ENCODE results near the gene NPB. TPM values are rescaled to one million over a fixed set of nuclear protein-coding genes. Genes with fewer than 3 reads are reported as not detected.

NPB gene
- polyA plus RNA-seq, 1 donor from 2014 or later, result not detected

DNA sequence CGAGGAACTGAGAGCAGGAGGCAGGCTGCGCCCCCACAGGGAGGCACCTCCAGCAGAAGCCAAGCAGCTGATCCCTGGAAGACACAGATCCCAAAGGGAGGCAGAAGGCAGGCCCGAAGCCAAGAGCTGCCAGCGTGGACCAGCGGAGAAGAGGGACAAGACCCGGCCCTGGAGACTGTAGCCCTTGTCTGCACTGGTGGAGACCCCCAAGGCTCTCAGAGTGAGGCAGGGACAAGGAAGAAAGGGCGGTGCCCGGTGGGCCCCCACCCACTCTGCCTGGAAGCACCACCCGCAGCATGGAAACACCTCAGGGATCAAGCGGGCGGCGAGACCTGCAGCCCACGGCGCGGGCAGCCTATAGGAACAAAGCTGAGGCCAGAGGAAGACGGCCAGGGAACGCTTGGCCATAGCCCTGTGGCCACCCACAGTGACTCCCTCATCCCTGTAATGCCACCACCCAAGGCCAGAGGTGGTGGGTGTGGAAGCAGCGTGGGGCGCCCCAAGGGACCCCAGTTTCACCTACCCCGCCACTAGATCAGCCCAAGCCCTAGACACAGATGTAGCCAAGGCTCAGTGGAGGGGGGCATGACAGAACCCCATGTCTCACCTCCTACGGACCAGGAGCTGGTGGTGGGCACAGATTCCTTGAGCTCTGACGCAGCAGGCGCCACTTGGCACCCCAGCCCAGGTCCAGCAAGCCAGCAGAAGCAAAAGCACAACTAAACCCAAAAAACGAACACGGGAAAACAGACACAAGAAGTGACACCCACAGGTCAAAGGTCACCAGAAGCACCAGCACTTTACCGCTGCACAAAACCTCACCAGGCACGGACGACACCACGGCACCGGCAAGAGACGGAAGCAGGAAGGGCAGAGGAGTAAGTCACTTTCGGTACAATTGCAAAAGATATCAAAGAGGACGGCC, 18.8 kb downstream of the NPB start:
- peak overlapping the region in 1 of 3 donors; percentile 84 for H3K27ac Mint-ChIP-seq
- H3K27me3 Mint-ChIP-seq, result no peaks in the 10 kb centered on the region
- H3K4me3 Mint-ChIP-seq, result peak overlapping the region in 1 of 4 donors; percentile 78
- peaks cover 10 to 18% (median 15%) of the 10 kb centered on the region in 3 donors for H3K4me1 Mint-ChIP-seq
- H3K9me3 Mint-ChIP-seq, result no peaks in the 10 kb centered on the region
- no peaks in the 10 kb centered on the region for H3K36me3 Mint-ChIP-seq

DNA sequence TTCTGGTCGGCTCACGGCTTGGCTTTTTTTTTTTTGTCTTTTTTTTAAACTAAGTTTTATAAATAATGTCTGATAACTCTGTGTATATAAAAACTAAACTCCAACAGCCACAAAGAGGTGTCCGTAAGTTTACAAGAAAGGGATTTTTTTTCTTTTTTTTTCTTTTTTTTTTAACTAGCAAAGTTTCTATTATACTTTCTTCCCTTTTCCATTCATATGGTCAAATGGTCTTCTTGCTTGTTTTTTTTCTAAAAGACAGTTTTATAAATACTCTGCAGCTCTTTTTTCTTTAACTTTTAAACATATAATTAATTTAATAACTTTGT, 19.5 kb downstream of the NPB start:
- Mint-ChIP-seq H3K36me3 (no peaks in the 10 kb centered on the region), H3K4me3 (peak overlapping the region in 1 of 4 donors; percentile 78), H3K4me1 (peaks cover 13 to 22% (median 18%) of the 10 kb centered on the region in 3 donors), H3K27me3 (no peaks in the 10 kb centered on the region), H3K9me3 (no peaks in the 10 kb centered on the region), H3K27ac (no peak overlapping the region)

DNA sequence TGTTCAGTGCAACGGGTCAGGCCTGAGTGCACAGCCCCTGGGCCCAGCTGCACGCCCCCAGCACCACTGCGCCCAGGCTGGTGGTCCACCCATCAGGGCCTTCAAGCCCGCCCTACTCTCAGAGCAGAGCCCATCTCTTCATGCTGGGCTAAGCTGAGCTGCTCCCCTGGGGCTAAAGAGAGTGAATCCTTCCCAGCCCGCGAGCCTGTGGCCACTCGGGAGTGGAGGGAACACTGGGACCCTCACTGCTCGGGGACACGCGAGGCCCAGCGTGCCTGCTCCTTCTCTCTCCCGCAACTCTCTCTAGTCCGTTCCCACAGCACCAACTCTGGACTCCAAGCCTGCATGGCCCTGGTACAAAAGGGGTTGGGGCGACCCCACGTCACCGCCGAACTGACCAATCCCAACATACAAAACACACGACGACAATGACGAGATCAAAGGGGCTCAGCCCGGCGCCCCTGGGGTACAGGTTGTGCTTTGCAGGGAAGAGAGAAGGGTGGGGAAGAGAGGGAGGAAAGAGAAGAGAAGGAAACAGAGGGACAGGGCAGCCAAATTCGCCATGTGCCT, 20.0 kb downstream of the NPB start:
- no peaks in the 10 kb centered on the region for H3K27me3 Mint-ChIP-seq
- no peaks in the 10 kb centered on the region for H3K36me3 Mint-ChIP-seq
- H3K27ac Mint-ChIP-seq, result peak overlapping the region in 1 of 3 donors; percentile 43
- H3K4me1 Mint-ChIP-seq, result peaks cover 10 to 19% (median 15%) of the 10 kb centered on the region in 3 donors
- peak overlapping the region in 2 of 4 donors; percentile 57 to 81 for H3K4me3 Mint-ChIP-seq
- H3K9me3 Mint-ChIP-seq, result no peaks in the 10 kb centered on the region

DNA sequence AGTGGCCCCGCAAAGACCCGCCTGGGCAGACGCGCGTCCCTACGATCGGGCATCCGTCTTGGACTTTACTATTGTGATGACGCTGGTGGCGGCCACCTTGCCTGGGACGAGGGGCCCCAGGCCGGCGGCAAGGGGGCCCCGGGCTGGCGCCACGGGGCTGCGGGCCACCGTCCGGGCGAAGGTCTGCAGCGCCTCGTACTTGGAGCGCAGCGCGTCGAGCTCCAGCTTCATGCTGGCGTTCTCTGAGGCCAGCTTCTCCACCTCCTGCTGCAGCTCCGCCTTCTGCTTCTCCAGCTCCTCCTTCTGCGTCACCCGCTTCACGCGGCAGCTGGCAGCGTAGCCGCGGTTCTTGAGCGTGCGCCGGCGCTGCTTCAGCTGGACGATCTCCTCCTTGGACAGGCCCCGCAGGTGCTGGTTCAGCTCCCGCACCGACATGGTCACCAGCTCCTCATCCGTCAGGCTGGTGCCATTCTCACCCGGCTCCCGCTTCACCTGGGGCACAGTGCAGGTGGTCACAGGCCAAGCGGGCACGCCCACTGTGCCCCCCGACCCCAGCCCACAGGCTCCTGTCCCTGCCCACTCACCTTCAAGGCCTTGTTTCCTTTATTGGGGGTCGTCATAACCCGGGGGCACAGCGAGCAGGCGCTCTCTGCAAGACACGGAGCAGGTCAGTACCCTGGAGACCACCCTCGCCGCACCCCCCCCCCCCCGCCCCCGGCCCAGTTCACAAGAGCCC, 20.7 kb downstream of the NPB start:
- peak overlapping the region in 1 of 3 donors; percentile 43 for H3K27ac Mint-ChIP-seq
- H3K9me3 Mint-ChIP-seq, result no peaks in the 10 kb centered on the region
- H3K4me3 Mint-ChIP-seq, result peak overlapping the region in 1 of 4 donors; percentile 57
- no peaks in the 10 kb centered on the region for H3K36me3 Mint-ChIP-seq
- H3K4me1 Mint-ChIP-seq, result peaks cover 7 to 16% (median 12%) of the 10 kb centered on the region in 3 donors
- no peaks in the 10 kb centered on the region for H3K27me3 Mint-ChIP-seq

DNA sequence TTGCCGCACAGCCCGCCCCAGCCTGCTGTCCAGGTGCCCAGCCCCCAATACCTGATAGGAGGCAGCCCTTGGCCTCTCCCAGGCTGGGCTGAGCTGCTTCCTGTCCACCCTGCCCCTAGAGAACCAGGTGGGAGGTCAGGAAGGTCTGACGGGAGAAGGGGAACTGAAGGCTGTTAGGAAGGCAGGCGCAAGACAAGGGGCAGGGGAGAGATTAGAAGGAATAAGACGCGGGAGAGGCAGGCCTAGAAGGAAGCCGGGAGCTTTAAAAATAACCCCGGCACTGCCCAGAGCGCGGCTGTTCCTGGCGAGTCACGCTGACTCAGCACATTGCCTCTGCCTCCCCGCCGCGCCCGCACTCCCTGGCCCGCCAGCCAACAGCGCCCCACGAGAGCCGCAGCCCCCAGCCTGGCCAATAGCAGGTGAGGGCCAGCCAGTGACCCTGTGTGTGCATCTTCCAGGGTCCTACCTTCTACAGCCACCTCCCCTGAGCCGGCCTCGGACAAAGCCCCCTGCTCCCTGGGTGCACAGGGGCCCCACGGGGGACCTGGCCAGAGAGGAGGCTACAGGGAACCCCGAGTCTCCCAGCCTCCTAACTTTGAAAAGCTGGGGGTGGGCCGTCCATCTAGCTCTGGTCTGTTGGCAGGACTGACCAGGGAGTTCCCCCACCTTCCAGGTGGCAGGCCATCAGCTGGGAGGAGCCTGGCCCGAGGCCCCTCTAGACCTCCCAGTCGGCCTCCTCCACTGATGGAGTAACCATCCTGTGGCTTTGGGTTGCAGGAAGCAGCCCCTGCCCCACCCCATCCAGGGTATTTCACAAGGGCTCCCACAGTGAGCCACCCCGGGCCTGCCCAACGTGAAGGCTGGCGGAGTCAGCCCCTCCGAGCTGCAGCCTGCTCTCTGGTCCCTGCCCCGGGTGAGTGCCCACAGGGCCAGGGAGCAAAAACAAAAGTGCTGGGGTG, 21.5 kb downstream of the NPB start:
- Mint-ChIP-seq H3K27ac (peak overlapping the region in 2 of 3 donors; percentile 31 to 68), H3K36me3 (no peaks in the 10 kb centered on the region), H3K9me3 (no peaks in the 10 kb centered on the region), H3K4me1 (peaks cover 3 to 11% (median 10%) of the 10 kb centered on the region in 3 donors), H3K4me3 (peak overlapping the region in 1 of 4 donors; percentile 60), H3K27me3 (peaks cover under 1% of the 10 kb centered on the region)

DNA sequence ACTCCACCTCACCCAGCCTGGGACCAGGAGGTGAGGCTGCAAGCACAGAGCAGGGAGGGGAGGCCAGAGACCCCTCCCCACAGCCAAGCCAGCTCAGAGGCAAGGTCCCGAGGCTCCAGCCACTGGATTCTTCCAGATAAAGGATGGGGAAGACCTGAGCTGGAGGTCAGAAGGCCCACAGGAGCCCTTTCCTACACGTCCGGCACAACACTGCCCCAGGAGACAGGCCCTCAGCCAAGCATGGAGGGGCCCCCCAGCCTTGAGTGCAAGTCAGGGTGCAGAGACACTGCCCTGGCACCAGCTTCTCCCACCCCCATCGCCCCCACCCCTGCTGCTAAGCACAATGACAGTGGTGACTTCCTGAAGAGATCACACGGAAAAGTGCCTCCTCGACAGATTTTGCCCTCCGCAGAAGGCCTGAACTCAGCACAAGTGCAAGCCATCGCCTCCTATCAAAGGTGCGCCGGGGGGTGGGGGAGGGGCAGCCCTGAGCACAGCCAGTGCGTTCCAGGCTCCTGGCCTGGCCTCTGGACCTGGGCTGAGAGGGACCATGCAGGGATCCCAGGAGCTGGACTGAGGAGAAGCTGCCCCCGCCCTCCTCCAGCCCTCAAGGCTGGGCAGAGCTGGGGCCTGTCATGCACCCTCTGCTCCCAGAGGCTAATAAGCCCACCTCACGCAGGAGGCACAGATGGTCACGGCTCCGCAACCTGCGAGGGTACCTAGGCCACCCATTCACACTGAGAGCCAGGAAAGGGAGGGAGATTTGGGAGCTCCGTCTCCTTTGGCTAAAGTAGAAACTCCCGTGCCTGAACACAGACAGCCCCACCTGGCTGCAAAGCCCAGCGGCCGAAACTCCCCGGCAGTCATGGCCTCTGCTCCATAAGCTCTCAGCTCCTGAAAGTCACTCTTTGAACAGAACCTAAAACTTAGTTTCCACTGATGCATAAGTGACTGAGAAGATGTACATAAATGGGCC, 22.8 kb downstream of the NPB start:
- peak overlapping the region; percentile 12 to 88 (median 68) for H3K4me3 Mint-ChIP-seq
- H3K4me1 Mint-ChIP-seq, result peaks cover 3 to 10% (median 6%) of the 10 kb centered on the region in 3 donors
- peaks cover 4% of the 10 kb centered on the region for H3K27me3 Mint-ChIP-seq
- no peaks in the 10 kb centered on the region for H3K9me3 Mint-ChIP-seq
- no peaks in the 10 kb centered on the region for H3K36me3 Mint-ChIP-seq
- H3K27ac Mint-ChIP-seq, result peak overlapping the region in 1 of 3 donors; percentile 68

DNA sequence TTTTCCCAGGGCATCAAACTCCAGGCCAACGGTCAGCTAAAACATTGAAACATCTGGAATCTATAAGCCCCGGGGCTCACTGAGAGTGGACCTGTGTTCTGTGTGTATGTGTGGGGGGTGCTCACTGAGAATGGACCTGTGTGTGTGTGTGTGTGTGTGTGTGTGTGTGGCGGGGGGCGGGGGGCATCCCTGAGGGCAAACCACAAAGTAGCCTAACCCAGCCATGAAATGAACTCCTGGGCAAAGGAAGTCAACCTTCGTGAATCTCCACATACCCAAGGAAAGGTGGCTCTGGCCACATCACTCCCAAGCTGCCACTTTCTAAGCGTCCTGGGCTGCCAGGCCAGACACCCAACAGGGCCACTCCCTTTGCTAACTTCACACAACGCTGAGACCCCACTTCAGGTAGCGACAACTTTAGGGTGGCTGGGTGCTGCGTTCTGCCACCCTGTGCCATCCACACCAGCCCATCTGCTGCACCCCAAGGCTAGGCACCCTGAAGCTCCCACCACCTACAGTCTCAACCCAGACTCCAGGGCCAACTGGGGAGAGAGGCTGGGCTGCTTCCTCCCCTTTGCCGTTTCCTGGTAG, 23.9 kb downstream of the NPB start:
- no peaks in the 10 kb centered on the region for H3K36me3 Mint-ChIP-seq
- peaks cover 3 to 10% (median 6%) of the 10 kb centered on the region in 3 donors for H3K4me1 Mint-ChIP-seq
- H3K27ac Mint-ChIP-seq, result peak overlapping the region; percentile 86 to 98 (median 91)
- no peaks in the 10 kb centered on the region for H3K9me3 Mint-ChIP-seq
- H3K4me3 Mint-ChIP-seq, result peak overlapping the region; percentile 82 to 95 (median 90)
- peaks cover 7% of the 10 kb centered on the region for H3K27me3 Mint-ChIP-seq

DNA sequence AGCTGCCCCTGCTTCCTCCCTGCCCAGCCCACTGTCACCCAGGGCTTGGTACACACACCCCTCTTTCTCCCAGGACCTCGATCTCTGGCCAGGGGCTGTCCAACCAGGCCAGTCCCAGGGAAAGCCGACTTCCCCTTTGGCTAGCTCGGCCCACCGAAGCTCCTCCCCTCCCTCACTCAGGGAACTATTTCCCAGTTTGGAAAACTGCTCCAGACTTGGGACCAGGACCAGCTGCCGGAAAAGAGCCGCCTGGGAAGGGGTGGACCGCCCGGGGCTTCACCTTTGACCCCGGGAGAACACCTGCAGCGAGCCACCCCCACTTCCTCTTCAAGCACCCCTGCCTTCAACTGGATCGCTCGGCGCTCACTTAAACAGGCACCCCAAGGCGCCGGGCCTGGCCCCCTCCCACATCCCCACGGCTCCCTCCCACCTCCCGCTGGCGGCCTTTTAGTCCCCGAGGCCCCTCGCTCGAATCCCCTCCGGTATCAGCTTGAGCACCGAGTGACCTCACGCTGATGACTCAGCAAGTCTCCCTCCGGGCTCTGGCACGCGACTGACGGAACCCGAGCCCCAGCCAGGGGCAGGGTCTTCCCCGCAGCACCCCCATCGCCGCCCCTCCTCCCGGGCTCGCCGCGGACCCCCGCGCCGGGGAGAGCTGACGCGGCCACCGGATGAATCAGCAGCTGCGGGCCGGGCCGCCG, 24.6 kb downstream of the NPB start:
- H3K27ac Mint-ChIP-seq, result peak overlapping the region; percentile 86 to 98 (median 91)
- no peaks in the 10 kb centered on the region for H3K9me3 Mint-ChIP-seq

DNA sequence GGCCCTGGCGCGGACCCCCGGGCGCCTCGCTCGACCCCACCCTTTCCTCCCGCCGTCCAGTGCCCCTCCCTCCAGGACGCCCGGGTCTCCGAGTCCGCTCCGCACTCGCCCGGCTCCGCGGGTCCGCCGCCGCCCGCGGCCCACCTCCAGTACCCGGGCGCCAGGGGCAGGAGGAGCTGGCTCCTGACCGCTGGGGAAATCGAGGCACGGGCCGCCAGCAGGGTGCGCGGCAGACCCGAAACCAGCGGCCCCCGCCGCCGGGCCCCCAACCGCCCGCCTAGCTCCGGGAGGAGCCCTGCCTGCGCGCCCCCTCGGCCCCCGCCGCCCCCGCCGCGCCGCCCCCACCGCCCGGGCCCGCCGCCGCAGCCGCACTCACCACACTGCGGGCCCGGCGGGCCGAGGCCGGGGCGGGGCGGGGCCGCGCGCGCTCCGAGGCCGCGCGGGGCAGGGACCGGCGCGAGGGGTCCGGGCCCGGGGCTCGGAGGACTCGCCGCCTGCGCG, 25.2 kb downstream of the NPB start:
- peaks cover 3 to 10% (median 6%) of the 10 kb centered on the region in 3 donors for H3K4me1 Mint-ChIP-seq

More for the DNA sequence above, 24.6 kb downstream of the NPB start:
- Mint-ChIP-seq H3K27me3 (peaks cover 8% of the 10 kb centered on the region), H3K4me3 (peak overlapping the region; percentile 82 to 95 (median 90)), H3K4me1 (peaks cover 3 to 10% (median 6%) of the 10 kb centered on the region in 3 donors), H3K36me3 (no peaks in the 10 kb centered on the region)

DNA sequence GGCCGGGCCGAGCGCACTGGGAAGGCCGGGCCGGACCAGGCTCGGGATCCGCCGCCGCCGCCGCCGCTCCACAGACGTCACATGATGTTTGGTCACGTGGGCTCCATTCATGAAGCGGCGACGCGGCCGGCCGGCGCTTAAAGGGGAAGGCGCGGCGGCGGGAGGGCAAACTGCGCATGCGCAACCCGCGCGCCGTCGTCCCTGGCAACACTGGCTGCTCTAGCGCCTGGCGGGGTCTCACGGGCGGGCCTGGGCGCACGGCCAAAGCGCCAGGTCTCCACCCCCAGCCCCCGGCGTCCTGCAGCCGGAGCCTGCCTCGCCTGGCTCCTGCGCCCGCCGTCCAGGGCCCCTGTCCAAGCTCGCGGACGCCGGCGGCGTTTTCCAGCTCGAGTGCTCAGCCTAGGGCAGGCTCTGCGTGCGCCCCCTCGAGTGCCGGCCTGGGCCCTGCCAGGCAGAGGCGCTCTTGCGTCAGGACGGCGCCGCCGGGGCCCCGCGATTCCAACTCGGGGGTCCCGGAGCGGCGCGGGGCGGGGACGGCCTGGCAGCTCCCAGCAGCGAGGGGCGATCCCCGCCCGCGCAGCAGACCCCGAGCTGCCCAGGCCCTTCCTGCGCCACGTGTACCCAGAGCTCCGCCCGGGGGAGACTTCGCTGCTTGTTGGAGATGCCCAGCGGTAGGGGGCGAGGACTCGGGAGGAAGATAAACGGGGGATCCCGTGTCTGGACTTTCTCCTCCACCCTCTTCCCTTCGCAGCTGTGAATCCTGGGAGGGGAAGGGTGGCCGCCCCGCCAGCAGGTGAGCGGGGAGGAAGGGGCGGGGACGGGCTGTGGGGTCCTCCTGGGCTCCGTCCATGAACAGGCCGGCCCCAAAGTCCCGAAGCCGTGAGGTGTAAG, 25.9 kb downstream of the NPB start, which contains the start of gene MAFG:
Gene MAFG, minus strand, starts transcription at position 83 of the 891 bp plus-strand sequence. CDS start 4,550 bp downstream, outside the sequence.
- peak within 1 kb of the TSS; percentile 82 to 95 (median 90) for H3K4me3 Mint-ChIP-seq
- H3K27ac Mint-ChIP-seq, result peak within 1 kb of the TSS; percentile 86 to 98 (median 91)
- peaks cover 8% of the 10 kb centered on the region for H3K27me3 Mint-ChIP-seq
- no peaks in the 10 kb centered on the region for H3K9me3 Mint-ChIP-seq
- H3K4me1 Mint-ChIP-seq, result peaks cover 3 to 10% (median 6%) of the 10 kb centered on the region in 3 donors
- no peaks in the 10 kb centered on the region for H3K36me3 Mint-ChIP-seq

More for the DNA sequence above, 25.2 kb downstream of the NPB start:
- Mint-ChIP-seq H3K36me3 (no peaks in the 10 kb centered on the region), H3K4me3 (peak overlapping the region in 3 of 4 donors; percentile 63 to 76 (median 70)), H3K27ac (peak overlapping the region in 2 of 3 donors; percentile 47 to 98), H3K9me3 (no peaks in the 10 kb centered on the region), H3K27me3 (peaks cover 8% of the 10 kb centered on the region)

DNA sequence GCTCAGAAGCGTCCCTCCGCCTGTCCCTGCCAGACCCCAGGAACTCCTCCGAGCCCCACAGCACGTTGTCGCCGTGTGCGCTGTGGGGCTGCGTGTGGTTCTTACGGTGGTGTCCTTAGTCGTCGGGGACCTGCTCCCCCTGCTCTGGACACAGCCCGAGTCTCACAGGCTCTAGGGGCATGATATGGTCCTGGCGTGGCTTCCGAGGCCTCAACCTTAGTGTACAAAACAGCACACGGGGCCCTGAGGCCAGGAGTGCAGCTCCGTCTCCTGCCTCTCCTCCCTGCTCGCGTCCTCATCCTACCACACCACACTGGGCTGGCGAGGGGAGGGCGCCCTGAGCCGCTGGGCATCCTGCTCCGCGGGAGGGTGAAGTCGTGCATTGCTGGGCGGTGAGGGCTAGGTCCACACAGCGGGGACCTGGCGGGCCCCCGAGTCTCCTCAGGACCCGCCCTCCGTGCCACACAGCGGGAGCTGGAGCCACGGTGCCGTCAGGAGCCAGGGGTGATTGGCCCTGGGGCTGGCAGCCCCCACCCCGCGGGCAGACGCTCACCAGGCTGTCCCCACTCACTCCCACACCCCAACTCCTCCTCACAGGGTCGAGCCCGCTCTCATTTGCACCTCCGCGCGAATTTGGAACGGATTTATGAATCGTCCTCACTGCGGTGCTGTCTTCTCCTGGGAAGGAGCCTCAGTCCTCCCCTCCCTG, 26.7 kb downstream of the NPB start:
- peak overlapping the region in 1 of 3 donors; percentile 86 for H3K27ac Mint-ChIP-seq
- peaks cover 4 to 10% (median 6%) of the 10 kb centered on the region in 3 donors for H3K4me1 Mint-ChIP-seq
- H3K9me3 Mint-ChIP-seq, result no peaks in the 10 kb centered on the region
- peak overlapping the region; percentile 44 to 82 (median 62) for H3K4me3 Mint-ChIP-seq
- no peaks in the 10 kb centered on the region for H3K36me3 Mint-ChIP-seq
- peaks cover 8% of the 10 kb centered on the region for H3K27me3 Mint-ChIP-seq

All from IgD-negative memory B cell (primary cell).